ENCODE data around the gene TDRD3.

GRCh38 chr13:60491531-60491930, 94.5 kb downstream of the TDRD3 start:
- no peak for TF ChIP-seq CTCF (conservative IDR thresholded peaks at IDR 0.05)
- no peak for TF ChIP-seq EZH2 (IDR thresholded peaks at IDR 0.05; ENCODE audit: low read depth)
